GM19455 (cell line): ENCODE measurements around the gene IGF1R.

Source experiments
- ATAC-seq: cut with Tn5 transposase; IDR thresholded peaks from one replicate; pipeline ENCODE4 v1.9.1; 2021; ENCODE audit not compliant: unreplicated experiment

IGF1R gene

GRCh38 chr15:98903377-98904018, 255.2 kb downstream of the IGF1R start:
- ATAC-seq, result no peak

- ATAC-seq, result no peak
Measured at GRCh38 chr15:98904544-98904943, 256.2 kb downstream of the IGF1R start.

DNA sequence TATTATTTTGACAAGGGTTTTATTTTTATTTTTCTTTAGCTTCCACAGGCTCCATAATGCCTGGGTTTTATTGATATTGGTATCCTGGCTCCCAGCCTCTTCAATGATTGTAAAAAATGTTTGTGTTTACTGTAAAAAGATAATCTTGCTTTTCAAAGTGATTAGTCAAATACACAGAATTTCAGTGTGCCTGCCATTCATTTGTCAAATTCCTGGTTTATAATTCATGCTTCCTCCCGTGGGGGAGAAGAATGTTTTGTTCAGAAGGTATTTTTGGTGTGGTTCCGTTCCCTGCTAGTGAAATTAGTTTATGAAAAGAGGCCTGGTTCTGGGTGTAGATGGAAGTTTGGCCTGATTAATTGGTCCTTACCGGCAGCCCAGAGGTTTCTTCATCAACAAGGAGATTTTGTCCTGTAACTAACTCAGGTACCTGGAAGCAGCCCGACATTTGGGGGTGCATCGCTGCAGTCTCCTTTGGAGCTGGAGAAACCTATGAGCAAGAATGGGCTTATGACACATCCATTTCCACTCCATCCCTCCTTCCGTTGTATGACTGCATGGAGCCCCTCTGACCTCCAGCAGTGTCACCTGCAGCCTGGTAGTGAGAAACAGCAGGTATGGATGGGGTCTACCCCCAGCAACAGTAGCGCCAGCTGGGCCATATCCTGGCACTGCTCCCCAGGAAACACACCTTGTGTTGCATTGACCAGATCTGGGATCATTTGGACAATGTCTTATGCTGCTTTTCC, 257.8 kb downstream of the IGF1R start:
- ATAC-seq, result no peak

DNA sequence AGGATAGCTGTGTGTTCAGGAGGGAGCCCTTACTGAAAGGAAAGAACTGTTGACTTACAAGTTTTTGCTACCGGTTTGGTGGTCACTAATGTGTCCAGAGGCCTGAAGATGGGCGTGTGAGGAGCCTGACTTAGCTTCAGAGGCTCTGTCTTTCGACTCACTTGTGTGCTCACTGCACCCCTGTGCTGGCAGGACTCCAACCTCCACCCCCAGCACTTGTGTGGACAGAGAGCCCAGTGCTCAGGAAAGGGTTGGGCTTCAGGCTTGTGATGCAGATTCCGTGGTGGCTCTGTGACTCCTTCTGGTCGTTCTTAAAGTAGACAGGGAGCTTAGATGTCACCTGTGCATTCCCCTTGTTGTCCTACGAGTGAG, 258.4 kb downstream of the IGF1R start:
- no peak for ATAC-seq

DNA sequence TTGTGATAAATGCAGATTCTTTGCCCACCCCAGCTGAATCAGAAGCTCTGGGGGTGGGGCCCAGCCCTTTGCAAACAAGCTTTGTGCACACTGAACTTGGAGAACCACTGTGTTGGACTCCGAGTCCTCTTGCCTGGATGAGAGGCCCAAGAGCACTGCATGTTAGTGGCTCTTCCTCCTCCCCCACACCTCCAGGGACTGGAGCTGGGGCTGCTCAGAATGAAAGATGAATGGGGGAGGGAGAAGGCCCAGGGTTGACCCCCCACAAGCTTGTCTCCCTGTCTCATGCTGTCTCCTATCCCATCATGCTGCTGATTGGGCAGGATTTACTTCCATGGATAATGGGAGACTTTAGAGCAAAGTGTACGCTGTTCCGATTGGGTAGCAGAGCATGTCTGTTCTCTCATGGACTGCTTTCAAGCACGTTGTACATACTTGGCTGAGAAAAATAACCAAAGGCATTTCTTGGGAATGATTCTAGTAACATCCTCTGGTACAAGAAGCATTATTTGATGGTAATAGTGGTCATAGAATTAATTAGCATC, 259.7 kb downstream of the IGF1R start:
- no peak for ATAC-seq

- no peak for ATAC-seq
Measured at GRCh38 chr15:98909968-98910885, 261.9 kb downstream of the IGF1R start.

DNA sequence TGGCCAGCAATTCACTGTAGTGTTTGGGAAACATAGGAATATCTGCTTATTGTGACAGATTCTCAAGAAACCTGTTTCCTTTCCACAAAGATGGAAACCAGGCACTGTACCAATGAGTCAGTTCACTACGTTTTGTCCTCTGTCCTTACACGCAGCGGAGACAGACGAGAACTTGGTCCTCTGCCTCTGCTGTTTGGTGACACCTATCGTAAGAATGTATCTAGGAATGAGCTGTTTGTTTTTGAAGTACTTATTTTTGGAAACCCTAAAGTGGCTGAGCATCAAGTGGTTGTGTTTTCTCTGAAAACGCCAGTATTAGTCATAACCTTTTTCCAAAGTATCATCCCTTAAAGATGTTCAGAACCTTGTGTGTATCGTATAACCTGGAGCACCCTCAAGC, 266.3 kb downstream of the IGF1R start:
- no peak for ATAC-seq

- ATAC-seq, result no peak
Measured at GRCh38 chr15:98916826-98917225, 268.5 kb downstream of the IGF1R start.

DNA sequence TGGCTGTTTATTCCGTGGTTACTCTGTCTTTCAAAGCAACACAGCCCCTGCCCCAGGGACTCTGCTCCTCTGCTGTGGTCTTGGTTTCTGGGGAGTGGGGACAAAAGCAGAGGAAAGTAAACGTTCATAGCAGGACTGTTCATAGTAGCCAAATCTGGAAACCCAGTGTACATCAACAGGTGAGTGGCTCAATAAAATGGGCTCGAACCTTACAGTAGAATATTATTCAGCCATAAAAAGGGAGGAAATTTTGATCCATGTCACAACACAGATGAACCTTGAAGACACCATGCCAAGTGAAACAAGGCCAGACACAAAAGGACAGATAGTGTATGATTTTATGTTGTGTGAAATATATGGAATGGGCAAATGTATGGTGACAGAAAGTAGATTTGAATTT, 269.1 kb downstream of the IGF1R start:
- no peak for ATAC-seq

DNA sequence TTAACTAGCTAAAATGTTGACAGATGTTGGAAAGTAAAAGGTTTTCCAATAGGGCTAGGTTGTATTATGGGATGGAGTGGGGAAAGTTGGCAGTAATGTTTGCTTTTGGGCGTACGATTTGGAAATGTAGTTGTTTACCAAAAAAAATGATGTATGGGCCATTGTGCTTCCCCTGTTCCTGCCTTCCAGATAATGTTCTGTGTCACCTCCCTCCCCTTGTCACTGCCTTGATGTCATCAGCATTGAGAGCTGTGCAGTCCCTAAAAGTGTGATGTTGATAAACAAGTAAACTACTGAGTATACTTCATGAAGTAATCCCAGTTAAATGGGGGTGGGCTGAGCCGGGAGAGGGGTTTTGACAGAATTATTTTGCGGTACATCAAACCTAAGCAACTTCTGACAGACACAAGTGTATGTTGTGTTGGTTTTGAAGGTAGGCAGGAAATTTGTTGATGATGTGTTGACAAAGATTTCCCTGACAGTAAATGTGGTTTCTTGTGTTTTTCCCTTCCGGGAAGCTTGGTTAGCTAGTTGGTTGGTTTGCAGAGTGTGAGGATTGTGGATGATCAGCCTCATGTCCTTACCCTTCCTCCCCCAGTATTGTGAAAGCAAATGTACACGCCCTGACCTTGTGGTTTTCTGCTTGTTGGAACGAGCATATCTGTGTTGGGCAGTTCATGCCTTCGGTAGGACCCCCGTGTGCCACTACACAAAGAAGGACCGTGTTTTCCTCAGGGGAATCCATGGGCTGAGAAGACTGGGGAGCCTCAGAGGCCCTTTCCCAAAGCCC, 271.9 kb downstream of the IGF1R start:
- ATAC-seq, result no peak

DNA sequence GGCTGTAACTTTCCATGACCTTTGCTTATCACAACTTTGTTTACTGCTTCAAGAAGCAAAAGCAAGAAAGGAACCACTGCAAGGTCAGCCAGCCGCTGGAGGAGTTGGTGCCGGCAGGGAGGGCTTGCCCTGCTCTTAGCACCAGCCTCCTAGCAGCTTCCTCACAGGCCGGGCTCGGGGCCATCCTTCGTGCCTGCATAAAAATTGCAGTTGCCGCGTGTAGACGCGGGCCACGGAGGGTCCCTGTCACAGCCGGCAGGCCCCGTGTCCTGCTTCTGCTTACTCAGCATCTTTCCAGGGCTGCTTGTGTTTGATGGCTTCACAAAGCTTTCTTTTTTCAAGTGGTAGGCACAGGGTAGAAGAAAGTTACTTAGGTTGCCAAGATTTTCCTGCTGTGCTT, 274.8 kb downstream of the IGF1R start:
- no peak for ATAC-seq

DNA sequence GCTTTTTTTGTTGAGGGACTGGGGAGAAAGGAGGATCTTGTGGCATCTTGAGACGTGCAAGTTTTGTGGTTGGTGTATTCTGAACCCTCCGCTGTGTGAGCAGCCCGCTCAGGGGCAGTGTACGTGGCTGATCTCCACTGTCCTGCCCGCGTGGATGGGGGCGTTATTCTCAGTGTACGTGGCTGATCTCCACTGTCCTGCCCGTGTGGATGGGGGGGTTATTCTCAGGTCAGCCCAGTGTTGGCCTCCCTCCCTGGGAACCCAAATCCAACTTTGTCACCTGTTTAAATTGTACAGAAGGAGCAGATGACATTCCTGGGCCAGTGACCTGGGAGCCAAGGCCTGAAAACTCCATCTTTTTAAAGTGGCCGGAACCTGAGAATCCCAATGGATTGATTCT, 275.2 kb downstream of the IGF1R start:
- no peak for ATAC-seq

- ATAC-seq, result no peak
Measured at GRCh38 chr15:98924401-98925049, 276.2 kb downstream of the IGF1R start.

DNA sequence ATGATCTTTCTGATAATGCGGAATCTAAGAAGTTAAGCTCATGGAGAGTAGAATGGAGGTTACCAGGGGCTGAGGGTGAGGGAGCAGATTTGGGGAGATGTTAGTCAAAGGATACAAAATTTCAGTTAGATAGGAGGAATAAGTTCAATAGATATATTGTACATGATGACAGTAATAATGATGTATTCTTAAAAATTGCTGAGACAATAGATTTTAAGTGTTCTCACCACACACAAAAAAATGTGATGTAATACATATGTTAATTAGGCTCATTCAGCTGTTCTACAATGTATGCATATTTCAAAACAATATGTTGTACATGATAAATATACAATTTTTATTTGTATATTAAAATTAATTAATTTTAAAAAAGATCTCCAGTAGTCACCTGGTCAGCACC, 277.9 kb downstream of the IGF1R start:
- ATAC-seq, result no peak

GRCh38 chr15:98927022-98927421, 278.7 kb downstream of the IGF1R start:
- no peak for ATAC-seq

DNA sequence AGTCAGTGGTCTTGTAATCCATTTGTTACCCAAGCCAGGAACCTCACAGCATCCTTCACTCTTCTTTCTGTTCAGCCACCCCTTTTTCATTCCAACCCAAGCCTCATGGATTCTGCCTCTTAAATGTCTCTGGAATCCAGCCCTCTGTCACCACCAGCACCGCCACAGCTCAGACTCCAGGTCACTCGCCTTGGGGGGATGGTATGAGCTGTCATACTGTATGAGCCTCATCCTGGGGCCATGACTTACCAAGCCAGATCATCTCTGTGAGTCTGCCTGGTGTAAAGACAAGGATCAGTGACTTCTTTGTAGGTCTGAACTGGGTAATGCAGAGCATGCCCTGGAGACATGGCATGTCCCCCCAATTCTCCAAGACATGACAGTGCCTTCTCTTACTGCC, 279.7 kb downstream of the IGF1R start:
- ATAC-seq, result no peak

DNA sequence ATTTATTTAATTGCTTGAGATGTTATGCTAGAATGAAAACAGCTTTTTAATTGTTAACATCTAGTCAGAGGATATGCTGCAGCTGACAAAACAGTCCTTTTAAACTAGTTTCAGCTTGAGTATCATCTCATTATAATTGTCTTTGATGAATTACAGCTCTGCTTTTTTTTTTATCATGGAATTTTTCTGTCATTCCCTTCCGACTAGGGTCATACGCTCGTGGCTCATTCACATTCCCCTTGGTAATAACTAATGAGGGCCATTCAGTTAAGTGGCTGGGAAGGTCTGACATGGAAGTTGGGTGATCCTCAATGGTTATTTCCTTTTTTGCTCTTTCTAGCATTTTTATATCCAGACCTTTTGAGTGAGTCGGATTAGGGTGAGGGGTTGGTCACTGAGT, 282.2 kb downstream of the IGF1R start:
- ATAC-seq, result no peak

- no peak for ATAC-seq
Measured at GRCh38 chr15:98931004-98931403, 282.7 kb downstream of the IGF1R start.

DNA sequence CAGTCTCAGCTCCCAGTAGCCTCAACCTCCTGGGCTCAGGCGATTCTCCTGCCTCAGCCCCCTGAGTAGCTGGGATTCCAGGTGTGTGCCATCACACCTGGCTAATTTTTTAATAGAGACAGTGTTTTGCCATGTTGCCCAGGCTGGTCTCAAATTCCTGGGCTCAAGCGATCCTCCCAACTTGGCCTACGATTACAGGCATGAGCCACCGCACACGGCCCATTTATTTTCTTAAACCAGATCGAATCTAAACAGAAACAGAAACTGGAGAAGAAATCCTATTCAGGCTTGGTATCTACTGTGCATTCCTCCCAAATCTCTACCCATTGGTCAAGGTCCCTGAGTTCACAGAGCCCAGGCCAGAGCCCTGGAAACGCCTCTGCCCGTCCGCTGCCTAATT, 285.1 kb downstream of the IGF1R start:
- no peak for ATAC-seq

DNA sequence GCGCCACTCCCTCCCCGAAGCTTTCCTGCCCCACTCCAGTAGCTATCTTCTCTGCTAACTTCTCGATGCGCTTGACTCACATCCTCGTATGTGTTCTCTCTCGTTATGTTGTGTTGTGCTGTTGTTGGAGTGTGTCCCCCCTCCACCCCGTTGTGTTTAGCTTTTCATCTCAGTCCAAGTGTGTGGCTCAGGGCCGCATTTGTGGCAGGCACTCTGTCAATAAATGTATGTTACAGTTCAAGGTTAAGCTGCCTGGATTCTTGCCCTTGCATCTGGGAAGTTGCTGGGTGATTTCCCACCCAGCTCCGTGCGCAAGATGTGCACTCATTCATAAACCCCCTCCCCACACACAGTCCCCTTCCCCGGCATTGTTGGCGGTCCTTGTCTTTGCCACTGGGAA, 287.4 kb downstream of the IGF1R start:
- ATAC-seq, result no peak
